ENCODE data around the gene CD320.

CD320 gene

DNA sequence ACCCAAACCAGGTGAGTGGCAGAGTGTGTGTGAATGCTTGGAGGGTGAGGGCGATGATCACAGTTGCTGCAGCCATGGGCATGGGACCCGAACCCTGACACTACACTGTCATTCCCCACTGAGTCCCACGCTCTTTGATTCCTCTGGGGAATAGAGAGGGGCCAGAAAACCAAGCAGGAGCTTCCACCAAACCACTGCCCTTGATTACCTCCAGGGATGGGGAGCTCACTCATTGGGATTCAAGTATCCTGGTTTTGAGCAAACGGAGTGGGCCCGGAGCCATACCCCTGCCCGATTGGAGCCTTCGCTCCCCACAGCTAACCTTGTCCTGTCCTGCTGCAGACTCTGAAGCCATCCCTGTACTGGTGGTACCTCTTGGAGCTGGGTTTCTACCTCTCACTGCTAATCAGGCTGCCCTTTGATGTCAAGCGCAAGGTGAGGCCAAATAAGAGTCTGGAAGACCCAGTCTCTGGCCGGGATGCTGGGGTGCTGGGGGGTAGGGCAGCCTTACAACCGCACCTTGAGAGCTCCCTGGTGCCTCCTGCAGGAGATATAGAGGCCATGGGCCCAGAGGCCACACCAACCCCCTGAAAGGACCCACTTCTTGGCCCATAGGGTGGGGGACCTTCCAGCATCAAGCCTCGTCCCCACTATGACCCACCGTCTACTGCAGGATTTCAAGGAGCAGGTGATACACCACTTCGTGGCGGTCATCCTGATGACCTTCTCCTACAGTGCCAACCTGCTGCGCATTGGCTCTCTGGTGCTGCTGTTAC lies 51.7 kb downstream of the CD320 start:
- no peak for DNase-seq (ENCODE audit: low read depth)
- Histone ChIP-seq H3K36me3 (ENCODE audit: control insufficient read depth, insufficient read depth, low read length, severe bottlenecking) (peaks cover 3% of the 10 kb centered on the region), H3K4me1 (ENCODE audit: control insufficient read depth, insufficient read depth, low read length) (no peaks in the 10 kb centered on the region), H3K27me3 (replicated peaks; ENCODE audit: control insufficient read depth, insufficient read depth, low read length) (no peaks in the 10 kb centered on the region), H3K9ac (ENCODE audit: low read length) (no peak overlapping the region), H3K9me3 (ENCODE audit: control insufficient read depth, low read length) (no peaks in the 10 kb centered on the region), H3K4me3 (ENCODE audit: low read length) (no peak overlapping the region)

DNA sequence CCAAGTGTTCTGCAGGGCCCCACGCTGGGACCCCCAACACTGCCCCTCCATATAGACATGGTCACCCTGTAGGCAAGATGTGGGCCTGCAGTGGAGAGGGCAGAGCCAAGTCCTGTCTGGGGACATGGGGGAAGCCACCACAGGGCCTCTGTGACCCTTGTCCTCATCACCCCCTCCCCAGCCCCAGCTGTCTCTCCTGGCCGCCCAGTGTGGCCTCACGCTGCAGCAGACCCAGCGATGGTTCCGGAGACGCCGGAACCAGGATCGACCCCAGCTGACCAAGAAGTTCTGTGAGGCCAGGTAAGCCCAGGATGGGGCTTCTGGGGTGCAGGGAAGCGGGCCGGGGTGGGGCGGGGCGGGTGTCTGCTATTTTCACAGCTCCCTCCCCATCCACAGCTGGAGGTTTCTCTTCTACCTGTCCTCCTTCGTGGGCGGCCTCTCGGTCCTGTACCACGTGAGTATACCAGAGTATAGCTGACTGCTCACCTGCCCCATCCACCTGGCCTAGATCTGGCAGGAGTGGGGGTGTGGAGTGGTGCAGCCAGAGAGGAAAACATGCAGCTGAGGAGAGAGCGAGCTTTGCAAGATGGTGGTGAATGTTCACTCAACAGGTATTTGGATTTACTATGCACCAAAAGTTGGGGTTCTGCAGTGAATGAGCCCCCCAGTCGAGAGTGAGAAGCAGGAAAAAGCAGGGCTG lies 52.6 kb downstream of the CD320 start:
- Histone ChIP-seq H3K36me3 (ENCODE audit: control insufficient read depth, insufficient read depth, low read length, severe bottlenecking) (peaks cover 3% of the 10 kb centered on the region), H3K4me3 (ENCODE audit: low read length) (no peak overlapping the region), H3K9me3 (ENCODE audit: control insufficient read depth, low read length) (no peaks in the 10 kb centered on the region), H3K4me1 (ENCODE audit: control insufficient read depth, insufficient read depth, low read length) (peaks cover 8% of the 10 kb centered on the region), H3K27me3 (replicated peaks; ENCODE audit: control insufficient read depth, insufficient read depth, low read length) (no peaks in the 10 kb centered on the region), H3K9ac (ENCODE audit: low read length) (no peak overlapping the region)
- no peak for DNase-seq (ENCODE audit: low read depth)

DNA sequence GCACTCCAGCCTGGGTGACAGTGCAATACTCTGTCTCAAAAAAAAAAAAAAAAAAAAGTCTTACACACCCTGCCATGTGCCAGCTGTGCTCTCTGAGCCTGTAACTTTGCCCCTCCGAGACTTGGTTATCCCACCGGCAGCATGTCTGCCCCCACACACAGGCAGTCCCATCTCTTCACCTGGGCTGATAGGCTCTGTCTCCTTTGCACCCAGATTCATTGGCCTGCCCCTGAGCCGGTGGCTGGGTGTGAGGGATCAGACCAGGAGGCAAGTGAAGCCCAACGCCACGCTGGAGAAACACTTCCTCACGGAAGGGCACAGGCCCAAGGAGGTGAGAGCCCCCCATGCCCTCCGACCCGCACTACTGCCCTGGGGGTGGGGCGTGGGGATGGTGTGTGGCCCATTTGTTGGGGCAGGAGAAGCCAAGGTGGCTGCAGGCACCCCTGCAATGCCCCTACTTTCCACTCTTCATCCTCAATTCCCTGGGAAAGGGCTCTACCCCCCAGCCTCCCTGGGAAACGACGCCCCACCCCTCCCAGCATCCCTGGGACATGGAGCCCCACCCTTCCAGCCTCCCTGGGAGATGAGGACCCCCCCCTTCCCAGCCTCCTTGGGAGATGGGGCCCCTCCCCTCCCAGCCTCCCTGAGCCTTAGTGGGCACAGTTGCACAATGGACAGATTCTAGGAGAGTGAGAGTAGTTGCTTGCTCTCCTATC lies 53.7 kb downstream of the CD320 start:
- Histone ChIP-seq H3K4me1 (ENCODE audit: control insufficient read depth, insufficient read depth, low read length) (peaks cover 9% of the 10 kb centered on the region), H3K9ac (ENCODE audit: low read length) (no peak overlapping the region), H3K36me3 (ENCODE audit: control insufficient read depth, insufficient read depth, low read length, severe bottlenecking) (peaks cover 3% of the 10 kb centered on the region), H3K4me3 (ENCODE audit: low read length) (no peak overlapping the region), H3K27me3 (replicated peaks; ENCODE audit: control insufficient read depth, insufficient read depth, low read length) (no peaks in the 10 kb centered on the region), H3K9me3 (ENCODE audit: control insufficient read depth, low read length) (no peaks in the 10 kb centered on the region)
- DNase-seq (ENCODE audit: low read depth): no peak

DNA sequence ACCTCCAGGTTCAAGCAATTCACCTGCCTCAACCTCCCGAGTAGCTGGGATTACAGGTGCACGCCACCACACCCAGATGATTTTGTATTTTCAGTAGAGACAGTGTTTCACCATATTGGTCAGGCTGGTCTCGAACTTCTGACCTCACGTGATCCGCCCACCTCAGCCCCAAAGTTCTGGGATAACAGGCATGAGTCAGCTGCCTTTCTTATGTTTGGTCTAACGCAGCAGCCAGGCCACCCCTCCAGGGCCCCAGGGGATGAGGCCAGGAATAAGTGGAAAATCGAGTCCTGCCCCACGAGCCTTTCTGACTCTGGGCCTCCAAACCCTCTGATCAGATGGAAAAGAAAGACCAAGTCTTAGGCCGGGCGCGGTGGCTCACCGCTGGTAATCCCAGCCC lies 54.5 kb downstream of the CD320 start:
- peaks cover 3% of the 10 kb centered on the region for H3K36me3 ChIP-seq (ENCODE audit: control insufficient read depth, insufficient read depth, low read length, severe bottlenecking)
- H3K4me1 ChIP-seq (ENCODE audit: control insufficient read depth, insufficient read depth, low read length): peaks cover 9% of the 10 kb centered on the region
- no peaks in the 10 kb centered on the region for H3K27me3 ChIP-seq (replicated peaks; ENCODE audit: control insufficient read depth, insufficient read depth, low read length)
- H3K9ac ChIP-seq (ENCODE audit: low read length): no peak overlapping the region
- no peak for DNase-seq (ENCODE audit: low read depth)
- no peak overlapping the region for H3K4me3 ChIP-seq (ENCODE audit: low read length)
- H3K9me3 ChIP-seq (ENCODE audit: control insufficient read depth, low read length): no peaks in the 10 kb centered on the region

DNA sequence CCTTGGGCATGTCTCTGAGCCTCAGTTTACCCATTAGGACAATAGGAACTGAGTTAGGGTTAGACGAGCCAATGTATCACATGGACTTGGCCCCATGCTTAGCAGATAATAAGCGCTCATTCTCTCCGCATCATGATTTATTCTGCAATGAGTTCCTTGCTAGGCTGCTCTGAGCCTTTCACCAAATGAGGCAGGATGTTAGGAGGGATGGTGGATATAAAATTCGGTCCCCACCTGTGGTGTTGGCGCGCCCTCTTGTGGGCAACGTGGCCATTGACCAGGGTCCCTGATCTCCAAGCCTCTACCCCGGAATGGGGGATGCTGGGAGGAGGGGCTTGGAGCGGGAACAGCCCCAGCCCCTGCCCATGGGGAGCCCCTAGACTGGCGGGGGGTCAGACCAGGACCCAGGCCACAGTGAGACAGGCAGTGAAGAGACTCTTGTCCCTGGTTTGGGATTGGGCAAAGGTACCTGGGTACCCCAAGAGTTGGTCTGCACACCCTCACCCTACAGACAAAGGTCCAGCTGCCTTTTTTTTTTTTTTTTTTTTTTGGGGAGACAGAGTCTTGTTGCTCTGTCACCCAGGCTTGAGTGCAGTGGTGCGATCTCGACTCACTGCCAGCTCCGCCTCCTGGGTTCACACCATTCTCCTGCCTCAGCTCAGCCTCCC lies 55.1 kb downstream of the CD320 start:
- no peak overlapping the region for H3K4me3 ChIP-seq (ENCODE audit: low read length)

More for the DNA sequence above, 55.1 kb downstream of the CD320 start:
- Histone ChIP-seq H3K36me3 (ENCODE audit: control insufficient read depth, insufficient read depth, low read length, severe bottlenecking) (peaks cover 3% of the 10 kb centered on the region), H3K27me3 (replicated peaks; ENCODE audit: control insufficient read depth, insufficient read depth, low read length) (no peaks in the 10 kb centered on the region), H3K9me3 (ENCODE audit: control insufficient read depth, low read length) (no peaks in the 10 kb centered on the region), H3K4me1 (ENCODE audit: control insufficient read depth, insufficient read depth, low read length) (peaks cover 9% of the 10 kb centered on the region), H3K9ac (ENCODE audit: low read length) (no peak overlapping the region)
- DNase-seq (ENCODE audit: low read depth): peak; percentile 77
